Measurements from ENCODE around the gene SLAMF9. TPM values are rescaled to one million over a fixed set of nuclear protein-coding genes. Genes with fewer than 3 reads are reported as not detected.
A peak's percentile ranks its signal among the peaks of the same experiment; 100 is the strongest.

SLAMF9 gene
- total RNA-seq, 1 experiment from 2014 or later: 8.7 TPM

DNA sequence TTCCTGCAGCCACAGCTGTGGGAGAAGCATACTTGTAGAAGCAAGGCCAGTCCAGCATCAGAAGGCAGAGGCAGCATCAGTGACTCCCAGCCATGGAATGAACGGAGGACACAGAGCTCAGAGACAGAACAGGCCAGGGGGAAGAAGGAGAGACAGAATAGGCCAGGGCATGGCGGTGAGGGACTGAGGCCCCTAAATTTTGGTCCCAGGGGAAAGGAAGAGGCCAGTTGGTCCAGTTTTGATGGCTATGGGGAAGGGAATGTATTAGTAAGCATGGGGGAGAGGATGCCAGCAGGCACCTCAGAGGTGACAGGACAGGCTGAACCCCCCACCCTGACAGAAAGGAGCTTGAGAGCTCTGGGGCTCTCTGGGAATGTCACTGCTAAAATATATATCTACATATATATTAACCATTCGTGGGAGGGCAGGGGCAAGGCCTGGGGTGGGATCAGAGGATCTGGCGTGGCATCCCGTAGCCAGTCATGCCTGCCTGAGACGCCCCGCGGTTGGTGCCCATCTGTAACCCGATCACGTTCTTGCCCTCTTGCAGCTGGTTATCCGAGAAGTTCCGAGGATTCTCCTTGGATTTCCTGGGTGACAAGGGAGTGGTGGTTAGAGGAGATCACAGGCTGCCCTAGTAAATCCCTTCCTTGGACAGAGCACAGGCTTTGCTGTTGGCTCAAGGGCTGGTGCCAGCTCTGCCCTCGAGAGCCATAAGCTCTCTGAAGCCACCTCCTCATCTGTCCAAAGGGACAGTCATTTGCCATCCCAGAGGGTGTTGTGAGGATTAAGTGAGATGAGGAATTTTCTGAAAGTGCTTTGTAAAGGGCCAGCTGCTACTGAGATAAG lies 35.5 kb downstream of the SLAMF9 start:
- peak overlapping the region; percentile 98; the same call in 1 of the 2 replicates for H3K27ac ChIP-seq (ENCODE audit: low read length)
- peaks cover 19% of the 10 kb centered on the region for H3F3A ChIP-seq (ENCODE audit: low read length, unreplicated experiment)
- H3K9me3 ChIP-seq (ENCODE audit: low read length): no peaks in the 10 kb centered on the region
- no peak overlapping the region for H3K9ac ChIP-seq (ENCODE audit: low read length)
- peaks cover 65% of the 10 kb centered on the region for H3K36me3 ChIP-seq (ENCODE audit: low read depth, low read length)
- no peaks in the 10 kb centered on the region for H3K9me2 ChIP-seq (replicated peaks; ENCODE audit: low read length)
- peak overlapping the region; percentile 11; the same call in 1 of the 2 replicates for H3K4me2 ChIP-seq (ENCODE audit: low read length)
- H3K4me1 ChIP-seq (ENCODE audit: insufficient read depth, low read length): peaks cover 99% of the 10 kb centered on the region
- BruUV-seq (replicated peaks): TSS peak; percentile 9
- intact Hi-C loops (cut with micrococcal nuclease): no loop called here
- H2AFZ ChIP-seq (ENCODE audit: low read length): no peak overlapping the region
- ChIA-PET POLR2A (ENCODE audit: unreplicated experiment) (interaction anchor here (0.6 kb wide), 1 partner anchor 32 kb away, joined by 9 read pairs; no protein-coding TSS in a partner anchor), CTCF (no interaction called here)
- ATAC-seq (no peak), DNase-seq (no peak)
- H3K4me3 ChIP-seq (ENCODE audit: low read length): no peak overlapping the region
- TF ChIP-seq EZH2phosphoT487 (IDR thresholded peaks at IDR 0.05; ENCODE audit: borderline replicate concordance, low read length) (no peak), EZH2 (IDR thresholded peaks at IDR 0.05; ENCODE audit: low read length, unreplicated experiment) (no peak)
- TF ChIP-seq, protein P1, sequence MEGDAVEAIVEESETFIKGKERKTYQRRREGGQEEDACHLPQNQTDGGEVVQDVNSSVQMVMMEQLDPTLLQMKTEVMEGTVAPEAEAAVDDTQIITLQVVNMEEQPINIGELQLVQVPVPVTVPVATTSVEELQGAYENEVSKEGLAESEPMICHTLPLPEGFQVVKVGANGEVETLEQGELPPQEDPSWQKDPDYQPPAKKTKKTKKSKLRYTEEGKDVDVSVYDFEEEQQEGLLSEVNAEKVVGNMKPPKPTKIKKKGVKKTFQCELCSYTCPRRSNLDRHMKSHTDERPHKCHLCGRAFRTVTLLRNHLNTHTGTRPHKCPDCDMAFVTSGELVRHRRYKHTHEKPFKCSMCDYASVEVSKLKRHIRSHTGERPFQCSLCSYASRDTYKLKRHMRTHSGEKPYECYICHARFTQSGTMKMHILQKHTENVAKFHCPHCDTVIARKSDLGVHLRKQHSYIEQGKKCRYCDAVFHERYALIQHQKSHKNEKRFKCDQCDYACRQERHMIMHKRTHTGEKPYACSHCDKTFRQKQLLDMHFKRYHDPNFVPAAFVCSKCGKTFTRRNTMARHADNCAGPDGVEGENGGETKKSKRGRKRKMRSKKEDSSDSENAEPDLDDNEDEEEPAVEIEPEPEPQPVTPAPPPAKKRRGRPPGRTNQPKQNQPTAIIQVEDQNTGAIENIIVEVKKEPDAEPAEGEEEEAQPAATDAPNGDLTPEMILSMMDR (conservative IDR thresholded peaks at IDR 0.05; ENCODE audit: low read depth, low read length): no peak
- H3K79me2 ChIP-seq (ENCODE audit: low read length): peaks cover 66% of the 10 kb centered on the region
- peaks cover 60% of the 10 kb centered on the region for H4K20me1 ChIP-seq (ENCODE audit: low read length)
- H3K27me3 ChIP-seq (ENCODE audit: low read length): no peaks in the 10 kb centered on the region

DNA sequence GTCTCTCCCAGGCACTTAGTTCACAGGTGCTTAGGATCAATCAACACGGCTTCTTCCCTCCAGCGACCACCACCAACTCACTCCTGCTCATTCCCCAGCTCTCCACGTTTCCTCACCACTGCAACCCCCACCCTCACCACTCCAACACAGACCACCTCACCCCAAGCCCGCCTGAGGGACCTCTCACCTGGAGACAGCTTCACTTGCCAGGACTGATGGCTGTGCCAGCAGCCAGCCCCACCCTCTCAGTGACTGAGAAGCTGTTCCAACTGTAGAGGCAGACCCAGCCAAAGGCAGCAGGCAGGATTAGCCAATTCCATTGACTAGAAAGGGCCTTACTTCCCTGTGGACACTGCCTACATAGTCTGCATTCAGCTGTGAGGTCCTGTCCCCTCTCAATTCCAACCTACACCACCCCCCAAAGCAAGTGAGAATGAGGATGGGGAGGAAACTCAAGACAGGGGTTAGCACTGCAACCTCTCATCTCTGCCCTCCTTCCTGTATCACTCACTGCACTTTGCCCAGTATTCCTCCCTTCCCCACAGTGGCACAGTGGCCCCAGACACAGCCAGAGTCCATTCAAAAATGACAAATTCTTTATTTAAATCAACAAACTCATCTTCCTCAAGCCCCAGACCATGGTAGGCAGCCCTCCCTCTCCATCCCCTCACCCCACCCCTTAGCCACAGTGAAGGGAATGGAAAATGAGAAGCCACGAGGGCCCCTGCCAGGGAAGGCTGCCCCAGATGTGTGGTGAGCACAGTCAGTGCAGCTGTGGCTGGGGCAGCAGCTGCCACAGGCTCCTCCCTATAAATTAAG lies 36.3 kb downstream of the SLAMF9 start:
- Histone ChIP-seq H2AFZ (ENCODE audit: low read length) (no peak overlapping the region), H3K27ac (ENCODE audit: low read length) (peak overlapping the region; percentile 98), H3F3A (ENCODE audit: low read length, unreplicated experiment) (peaks cover 25% of the 10 kb centered on the region), H3K4me2 (ENCODE audit: low read length) (peak overlapping the region; percentile 36), H3K36me3 (ENCODE audit: low read depth, low read length) (peaks cover 62% of the 10 kb centered on the region), H4K20me1 (ENCODE audit: low read length) (peaks cover 51% of the 10 kb centered on the region), H3K27me3 (ENCODE audit: low read length) (no peaks in the 10 kb centered on the region), H3K4me3 (ENCODE audit: low read length) (no peak overlapping the region), H3K79me2 (ENCODE audit: low read length) (peaks cover 60% of the 10 kb centered on the region), H3K9ac (ENCODE audit: low read length) (no peak overlapping the region), H3K9me3 (ENCODE audit: low read length) (no peaks in the 10 kb centered on the region), H3K9me2 (replicated peaks; ENCODE audit: low read length) (no peaks in the 10 kb centered on the region), H3K4me1 (ENCODE audit: insufficient read depth, low read length) (peaks cover 99% of the 10 kb centered on the region)
- no TSS peak for BruUV-seq (replicated peaks)
- intact Hi-C loops (cut with micrococcal nuclease): no loop called here
- ChIA-PET CTCF (no interaction called here), POLR2A (ENCODE audit: unreplicated experiment) (no interaction called here)
- TF ChIP-seq, protein P1 (conservative IDR thresholded peaks at IDR 0.05; ENCODE audit: low read depth, low read length): no peak
- TF ChIP-seq EZH2phosphoT487 (IDR thresholded peaks at IDR 0.05; ENCODE audit: borderline replicate concordance, low read length) (no peak), EZH2 (IDR thresholded peaks at IDR 0.05; ENCODE audit: low read length, unreplicated experiment) (no peak)
- DNase-seq: peak; percentile 31
- ATAC-seq: no peak
